ENCODE measurements around the gene ZNF597.
A peak's percentile ranks its signal among the peaks of the same experiment; 100 is the strongest.
"Not testable (repeated sequence)": the region's sequence is repeated elsewhere in the genome, so short reads cannot be mapped to it uniquely, and the experiment has no call there.

The ZNF597 gene

GRCh38 chr16:3475604-3476375 is 32.5 kb upstream of the ZNF597 start:
- DNase-seq (ENCODE audit: low read depth, low spot score), result no peak

DNA sequence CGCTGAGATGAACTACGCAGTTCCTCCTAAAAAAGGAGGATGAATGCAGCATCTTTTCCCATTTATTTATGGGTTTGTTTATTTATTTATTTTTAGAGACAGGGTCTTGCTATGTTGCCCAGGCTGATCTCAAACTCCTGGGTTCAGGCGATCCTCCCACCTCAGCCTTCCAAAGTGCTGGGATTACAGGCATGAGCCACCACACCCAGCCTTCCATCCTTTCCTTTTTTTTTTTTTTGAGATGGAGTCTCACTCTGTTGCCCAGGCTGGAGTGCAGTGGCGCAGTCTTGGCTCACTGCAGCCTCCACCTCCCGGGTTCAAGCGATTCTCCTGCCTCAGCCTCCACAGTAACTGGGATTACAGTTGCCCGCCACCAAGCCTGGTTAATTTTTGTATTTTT is 31.6 kb upstream of the ZNF597 start:
- not testable (repeated sequence) for DNase-seq (ENCODE audit: low read depth, low spot score)

GRCh38 chr16:3474136-3474779 is 31.0 kb upstream of the ZNF597 start:
- no peak for DNase-seq (ENCODE audit: low read depth, low spot score)

DNA sequence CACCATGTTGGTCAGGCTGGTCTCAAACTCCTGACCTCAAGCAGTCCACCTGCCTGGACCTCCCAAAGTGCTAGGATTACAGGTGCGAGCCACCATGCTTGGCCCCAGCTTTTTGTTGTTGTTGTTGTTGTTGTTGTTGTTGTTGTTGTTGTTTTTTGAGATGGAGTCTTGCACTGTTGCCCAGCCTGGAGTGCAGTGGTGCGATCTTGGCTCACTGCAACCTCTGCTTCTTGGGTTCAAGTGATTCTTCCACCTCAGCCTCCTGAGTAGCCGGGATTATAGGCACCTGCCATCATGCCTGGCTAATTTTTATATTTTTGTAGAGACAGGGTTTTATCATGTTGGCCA is 30.3 kb upstream of the ZNF597 start:
- DNase-seq (ENCODE audit: low read depth, low spot score), result not testable (repeated sequence)

GRCh38 chr16:3472878-3473595 is 29.7 kb upstream of the ZNF597 start:
- no peak for DNase-seq (ENCODE audit: low read depth, low spot score)

DNA sequence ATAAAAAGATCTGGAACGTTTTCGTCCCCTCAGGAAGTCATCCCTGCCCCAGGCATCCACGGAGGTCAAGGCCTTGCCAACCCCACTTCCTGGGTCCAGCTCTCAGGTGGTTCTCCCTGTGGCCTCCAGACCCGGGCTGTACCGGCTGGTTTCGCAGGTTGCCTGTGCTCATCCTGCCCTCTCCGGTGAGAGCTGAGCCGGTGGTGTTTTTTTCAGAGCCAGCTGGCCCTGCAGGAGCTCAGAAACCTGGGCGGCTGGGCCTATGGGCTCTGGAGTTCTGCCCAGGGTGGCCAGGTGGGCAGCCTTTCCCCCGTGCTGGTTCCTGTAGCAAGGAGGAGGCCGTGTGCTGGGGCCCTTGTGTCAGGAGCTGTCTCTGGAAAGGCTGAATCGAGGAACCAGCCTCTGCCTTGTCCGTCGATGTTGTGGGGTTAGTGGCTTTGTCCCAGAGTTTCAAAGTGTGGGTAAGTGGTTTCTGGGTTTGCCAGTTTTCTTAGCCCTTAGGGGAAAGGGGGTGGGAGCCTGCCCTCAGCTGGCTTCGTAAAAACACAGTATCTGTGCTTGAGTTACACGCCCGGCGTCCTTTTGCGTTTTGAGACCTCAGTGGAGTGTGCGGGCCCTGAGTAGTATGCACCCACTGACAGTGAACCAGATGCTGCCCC is 28.3 kb upstream of the ZNF597 start:
- DNase-seq (ENCODE audit: low read depth, low spot score), result no peak

- DNase-seq (ENCODE audit: low read depth, low spot score), result no peak
These were observed 27.4 kb upstream of the ZNF597 start for GRCh38 chr16:3470723-3471122.

- DNase-seq (ENCODE audit: low read depth, low spot score), result no peak
These were observed 26.4 kb upstream of the ZNF597 start for GRCh38 chr16:3469736-3470135.

GRCh38 chr16:3468501-3468900 is 25.2 kb upstream of the ZNF597 start:
- DNase-seq (ENCODE audit: low read depth, low spot score), result no peak

DNA sequence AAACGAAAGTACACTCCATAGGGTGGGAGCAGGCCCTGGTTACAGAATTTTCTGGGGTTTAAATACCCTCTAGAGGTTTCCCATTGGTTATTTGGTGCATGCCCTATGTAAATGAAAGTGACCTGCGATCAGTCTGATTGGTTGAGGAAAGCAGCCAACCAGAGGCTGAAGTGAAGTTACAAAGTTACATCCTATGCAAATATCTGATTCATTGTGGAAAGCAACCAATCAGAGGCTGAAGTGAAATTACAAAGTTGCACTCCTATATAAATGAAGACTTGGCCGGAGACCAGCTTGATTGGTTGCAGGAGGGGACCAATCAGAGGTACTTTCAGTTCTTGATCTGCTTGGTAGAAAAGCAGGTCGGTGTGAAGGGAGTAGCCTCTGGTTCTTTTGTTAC is 24.6 kb upstream of the ZNF597 start:
- no peak for DNase-seq (ENCODE audit: low read depth, low spot score)

DNA sequence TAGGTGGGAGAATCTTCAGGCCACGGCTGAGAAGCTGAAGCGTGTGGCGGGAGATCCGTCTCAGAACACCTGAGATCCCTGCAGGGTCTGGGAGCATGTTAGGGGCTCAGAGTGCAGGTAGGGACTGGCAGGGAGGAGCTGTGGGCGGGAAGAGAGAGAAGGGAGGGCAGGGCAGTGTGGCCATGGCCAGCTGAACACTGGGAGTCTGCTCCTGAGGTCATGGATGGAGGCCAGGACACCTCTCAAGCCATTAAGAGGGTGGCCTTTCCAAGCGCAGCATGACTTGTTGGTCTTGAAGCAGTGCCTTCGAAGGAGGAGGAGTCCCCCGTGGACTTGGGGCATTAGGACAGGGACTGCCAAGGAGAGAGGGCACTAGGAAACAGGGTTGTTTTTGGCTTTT is 23.9 kb upstream of the ZNF597 start:
- DNase-seq (ENCODE audit: low read depth, low spot score), result no peak

DNA sequence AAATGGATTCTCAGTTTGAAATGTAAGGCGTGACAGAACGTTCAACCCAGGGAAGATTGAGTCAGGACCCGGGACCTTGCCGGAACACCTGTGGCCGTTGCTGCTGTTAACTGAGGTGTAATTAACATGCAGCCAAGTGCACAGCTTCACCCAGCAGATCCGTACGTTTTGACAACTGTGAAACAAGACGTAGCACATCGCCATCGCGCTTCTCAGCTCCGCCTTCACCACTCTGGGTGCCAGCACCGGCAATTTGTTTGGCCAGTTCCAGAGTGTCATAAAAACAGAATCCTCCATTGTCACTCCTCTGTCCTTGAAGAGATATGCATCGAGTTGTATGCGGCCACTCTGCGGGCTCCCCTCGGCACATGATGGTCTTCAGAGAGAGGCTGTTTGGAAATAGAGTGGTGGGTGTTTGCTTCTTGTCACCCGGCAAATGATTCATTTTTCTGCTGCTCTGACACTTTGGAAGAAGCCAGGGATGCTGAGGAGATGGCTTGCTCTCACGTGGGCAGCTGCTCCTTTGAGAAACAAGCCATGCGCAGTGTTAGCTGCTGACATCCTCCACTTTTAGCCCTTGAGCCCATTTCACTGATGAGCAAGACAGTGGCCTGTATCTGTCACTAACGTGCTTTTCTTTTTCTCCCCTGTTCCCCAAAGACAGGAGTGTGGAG is 22.7 kb upstream of the ZNF597 start:
- DNase-seq (ENCODE audit: low read depth, low spot score), result no peak

DNA sequence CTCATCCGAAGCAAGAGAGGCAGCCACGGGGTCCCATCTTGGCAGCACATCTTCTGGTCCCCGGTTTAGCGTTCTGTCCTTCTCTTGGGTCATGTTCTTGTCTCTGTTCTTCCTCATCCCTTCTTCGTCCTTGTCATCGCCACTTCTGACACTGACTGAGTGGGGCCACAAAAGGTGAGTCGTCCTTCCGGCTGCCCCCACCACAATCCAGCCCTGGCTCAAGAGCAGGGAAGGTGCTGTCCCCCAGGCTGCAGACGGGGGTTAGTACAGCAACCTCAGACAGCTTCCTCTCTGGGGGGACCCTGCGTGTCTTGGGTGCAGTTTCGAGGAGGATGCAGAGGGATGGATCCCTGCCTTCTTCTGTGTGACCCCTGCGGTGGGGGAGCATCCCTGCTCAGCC is 22.0 kb upstream of the ZNF597 start:
- no peak for DNase-seq (ENCODE audit: low read depth, low spot score)

DNA sequence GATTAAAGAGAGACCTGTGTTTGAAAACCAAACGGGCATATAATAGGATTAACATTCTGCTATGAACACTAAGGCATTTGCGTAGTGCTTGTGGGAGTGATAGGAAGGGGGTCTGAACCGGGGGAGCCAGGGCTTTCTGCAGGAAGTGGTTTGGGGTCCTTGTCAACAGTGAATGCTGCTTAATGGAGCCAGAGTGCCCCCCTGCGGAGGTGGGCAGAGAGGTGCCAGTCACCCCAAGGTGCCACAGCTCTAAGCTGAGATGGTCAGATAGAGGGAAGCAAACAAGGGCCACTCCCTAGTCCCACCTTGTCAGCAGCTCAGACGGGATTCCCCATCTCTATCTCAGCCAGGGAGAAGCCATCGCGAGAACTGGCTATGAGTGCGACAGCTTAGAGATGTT is 17.8 kb upstream of the ZNF597 start:
- no peak for DNase-seq (ENCODE audit: low read depth, low spot score)

GRCh38 chr16:3460585-3460984 is 17.3 kb upstream of the ZNF597 start:
- DNase-seq (ENCODE audit: low read depth, low spot score), result no peak

DNA sequence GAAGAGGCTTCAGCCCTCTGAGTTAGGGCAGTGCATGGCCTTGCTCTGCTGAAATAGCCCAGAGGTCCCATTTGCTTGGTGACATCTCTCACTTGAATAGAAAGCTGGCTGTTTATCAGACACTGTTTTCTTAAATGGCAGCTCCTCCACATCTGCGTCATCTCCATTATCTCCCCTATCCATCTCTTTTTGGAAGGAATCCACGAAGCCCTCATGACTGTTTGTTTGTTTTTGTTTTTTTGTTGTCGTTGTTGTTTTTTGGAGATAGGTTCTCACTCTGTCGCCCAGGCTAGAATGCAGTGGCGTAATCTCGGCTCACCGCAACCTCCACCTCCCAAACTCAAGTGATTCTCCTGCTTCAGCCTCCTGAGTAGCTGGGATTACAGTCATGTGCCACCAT is 16.8 kb upstream of the ZNF597 start:
- no peak for DNase-seq (ENCODE audit: low read depth, low spot score)

DNA sequence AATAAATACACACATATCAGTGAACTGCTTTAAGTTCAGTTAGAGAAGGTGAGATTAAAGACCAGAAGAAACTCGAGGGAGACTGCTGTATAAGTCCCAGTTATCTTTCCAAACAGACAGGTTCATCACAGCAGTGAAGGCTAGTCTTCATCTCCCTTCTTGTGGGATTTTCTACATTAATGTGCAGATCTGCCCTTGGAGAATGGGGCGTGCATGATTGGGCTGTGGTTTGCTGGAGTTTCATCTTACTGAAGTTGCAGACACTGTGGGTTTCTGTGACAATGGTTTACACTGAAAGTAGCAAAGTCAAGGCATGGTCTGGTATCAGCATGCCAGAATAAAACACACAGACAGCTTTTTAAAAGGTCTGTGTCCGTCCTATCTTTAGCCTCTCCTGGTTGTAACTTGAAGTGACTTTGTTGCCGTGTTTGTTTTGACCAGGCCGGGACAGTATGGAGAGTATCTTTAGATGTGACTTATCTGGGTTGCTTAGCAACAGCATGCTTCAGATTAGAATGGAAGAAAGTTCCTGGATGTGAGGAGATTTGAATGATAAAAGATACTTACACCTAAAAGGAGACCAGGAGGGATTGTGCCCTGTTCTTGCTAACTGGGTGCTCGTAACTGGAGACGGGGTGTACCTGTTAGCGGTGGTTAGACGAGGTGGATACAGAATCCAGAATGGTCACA is 16.2 kb upstream of the ZNF597 start:
- no peak for DNase-seq (ENCODE audit: low read depth, low spot score)

DNA sequence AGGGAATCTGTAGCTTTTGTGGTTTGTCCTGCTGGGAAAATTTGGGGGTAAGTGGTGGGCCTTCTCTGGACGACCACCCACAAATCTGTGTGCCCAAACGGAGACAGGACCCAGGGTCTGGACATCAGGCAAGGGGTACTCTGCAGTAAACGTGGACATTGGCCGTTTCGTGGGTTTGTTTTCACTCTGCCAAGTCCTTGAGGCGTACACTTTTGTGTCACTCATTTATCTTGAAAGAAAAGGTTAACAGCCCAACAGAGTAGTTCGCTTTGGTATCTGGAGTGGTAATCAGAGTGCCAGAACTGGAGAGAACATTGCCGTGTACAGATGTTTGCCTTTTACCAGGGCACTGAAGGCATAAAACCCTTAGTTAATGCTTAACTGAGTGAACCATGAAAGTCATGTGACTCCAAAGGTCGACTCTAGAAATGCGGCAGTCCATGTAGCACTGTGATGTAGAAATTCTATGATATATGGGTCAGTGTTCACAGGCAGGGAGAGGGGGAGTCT is 15.6 kb upstream of the ZNF597 start:
- DNase-seq (ENCODE audit: low read depth, low spot score), result no peak

- DNase-seq (ENCODE audit: low read depth, low spot score), result no peak
These were observed 15.1 kb upstream of the ZNF597 start for GRCh38 chr16:3458278-3458851.

- peak; percentile 79 for DNase-seq (ENCODE audit: low read depth, low spot score)
These were observed 14.3 kb upstream of the ZNF597 start for GRCh38 chr16:3457434-3458252.
